ENCODE data around the gene CHAT.

DNA sequence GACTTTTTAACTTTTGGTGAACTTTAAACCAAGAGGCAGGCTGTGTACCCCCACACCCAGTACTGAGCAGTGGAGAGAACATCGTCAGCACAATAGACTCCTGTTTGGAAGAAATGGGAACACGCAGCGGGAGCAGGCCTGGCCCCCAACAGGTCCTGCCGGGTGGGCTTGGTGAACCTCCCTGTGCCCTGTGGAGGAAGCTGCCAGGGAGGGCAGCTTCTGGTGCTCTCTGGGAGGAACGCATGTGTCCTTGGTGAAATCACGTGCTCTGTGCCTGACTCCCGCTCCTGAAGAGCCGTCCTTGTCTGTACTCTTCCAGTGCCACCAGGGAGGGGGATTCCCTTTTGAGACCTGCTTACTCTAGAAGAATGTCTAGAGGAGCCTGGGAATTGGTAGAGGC is 31.6 kb downstream of the CHAT start:
- TF ChIP-seq EZH2 (IDR thresholded peaks at IDR 0.05; ENCODE audit: insufficient read depth, poor library complexity, severe bottlenecking), result no peak
- no peak for TF ChIP-seq EZH2phosphoT487 (IDR thresholded peaks at IDR 0.05; ENCODE audit: insufficient read depth, low read depth)
